H54 (cell line): ENCODE measurements around the gene FAM90A26.
"Not testable (repeated sequence)": the region's sequence is repeated elsewhere in the genome, so short reads cannot be mapped to it uniquely, and the experiment has no call there.

Experiments
- DNase-seq: peaks from one replicate; pipeline ENCODE4 v3.0.0; 2011; ENCODE audit warnings: low spot score, mixed read lengths; ENCODE audit not compliant: insufficient read length
- FAIRE-seq: peaks from 3 replicates; lab custom pipeline; 2011; peaks lifted over from hg19 to GRCh38; lab: Jason Lieb, UNC

The FAM90A26 gene

DNA sequence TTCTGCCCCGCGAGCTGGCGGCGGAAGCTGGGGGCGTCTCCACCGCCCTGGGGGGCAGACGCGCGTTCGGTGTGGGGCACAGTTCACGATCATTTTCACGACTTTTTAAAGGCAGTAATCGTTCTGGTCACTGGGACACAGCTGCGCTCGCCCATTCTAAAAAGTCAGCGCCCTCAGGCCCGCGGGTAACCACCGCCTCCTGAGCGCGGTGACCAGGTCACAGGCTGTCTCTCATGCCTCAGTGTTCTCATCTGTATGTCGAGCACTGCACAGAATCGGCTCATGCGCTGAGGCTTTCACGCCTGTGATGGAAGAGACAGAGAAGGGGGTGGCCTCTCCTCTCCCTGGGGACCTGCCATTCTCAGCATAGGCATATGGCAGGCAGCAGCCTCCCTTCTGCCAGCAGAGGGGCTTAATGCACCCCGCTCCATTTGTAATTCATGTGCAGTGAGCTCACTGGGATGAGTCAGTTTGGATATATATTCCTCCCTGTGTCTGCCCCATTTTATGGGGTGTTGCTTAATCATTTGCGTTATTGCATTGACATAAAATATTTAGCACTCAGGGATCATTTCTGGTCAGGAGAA is 16.5 kb upstream of the FAM90A26 start:
- FAIRE-seq, DNase-seq: not testable (repeated sequence)

DNA sequence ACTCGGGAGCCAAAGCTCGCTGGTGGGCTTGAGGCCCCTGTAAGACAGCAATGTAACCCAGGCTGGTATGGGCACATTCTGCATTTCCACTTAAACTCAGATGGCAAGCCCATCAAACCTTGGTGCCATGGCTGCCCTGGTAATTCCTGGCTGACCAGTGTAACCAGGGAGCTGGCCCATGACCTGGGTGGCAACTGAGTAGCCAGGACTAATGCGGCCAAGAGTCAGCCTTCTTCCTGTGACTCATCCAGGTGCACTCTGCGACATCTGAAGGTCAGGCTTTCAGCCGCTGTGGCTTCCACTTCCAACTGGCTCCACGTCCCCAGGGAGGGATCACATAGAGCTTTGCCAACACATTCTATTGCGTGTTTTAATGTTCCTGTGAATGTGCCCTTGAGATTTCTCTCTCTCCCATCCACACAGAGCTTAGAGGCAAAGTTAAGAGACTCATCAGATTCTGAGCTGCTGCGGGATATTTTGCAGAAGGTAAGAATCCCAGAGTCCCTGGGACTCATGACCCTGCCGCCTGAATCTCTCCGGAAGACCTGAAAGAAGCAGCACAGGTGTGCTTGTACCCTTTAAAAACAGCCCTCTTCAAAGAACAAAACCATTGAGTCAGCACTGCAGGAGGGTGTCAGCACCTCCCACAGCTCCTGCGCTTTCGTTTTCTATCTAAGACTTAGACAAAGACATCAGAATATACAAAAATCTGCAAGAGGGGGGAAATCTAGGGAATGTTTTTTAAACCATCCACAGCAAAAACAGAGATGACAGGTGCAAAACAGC is 14.9 kb upstream of the FAM90A26 start:
- not testable (repeated sequence) for DNase-seq, FAIRE-seq

- not testable (repeated sequence) for FAIRE-seq, DNase-seq
These were observed 11.8 kb upstream of the FAM90A26 start for GRCh38 chr4:9158392-9158791.

DNA sequence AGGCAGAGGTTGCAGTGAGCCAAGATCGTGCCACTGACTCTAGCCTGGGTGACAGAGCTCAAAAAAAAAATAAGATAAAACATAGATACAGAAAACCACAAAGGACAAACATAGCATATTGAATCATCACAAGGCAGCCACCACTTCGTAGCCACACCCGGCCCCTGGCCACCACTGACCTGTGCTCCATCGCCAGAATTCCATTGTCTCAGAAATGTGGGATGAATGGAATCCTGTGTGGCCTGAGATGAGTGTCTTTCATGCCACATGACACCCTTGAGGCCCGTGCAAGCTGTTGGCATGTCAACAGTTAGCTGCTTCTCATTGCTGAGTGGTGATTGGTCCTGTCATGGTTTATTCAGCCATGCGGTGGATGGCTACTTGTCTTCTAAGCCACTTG is 10.2 kb upstream of the FAM90A26 start:
- DNase-seq, FAIRE-seq: not testable (repeated sequence)

GRCh38 chr4:9165990-9166389 is 4.2 kb upstream of the FAM90A26 start:
- not testable (repeated sequence) for FAIRE-seq, DNase-seq

DNA sequence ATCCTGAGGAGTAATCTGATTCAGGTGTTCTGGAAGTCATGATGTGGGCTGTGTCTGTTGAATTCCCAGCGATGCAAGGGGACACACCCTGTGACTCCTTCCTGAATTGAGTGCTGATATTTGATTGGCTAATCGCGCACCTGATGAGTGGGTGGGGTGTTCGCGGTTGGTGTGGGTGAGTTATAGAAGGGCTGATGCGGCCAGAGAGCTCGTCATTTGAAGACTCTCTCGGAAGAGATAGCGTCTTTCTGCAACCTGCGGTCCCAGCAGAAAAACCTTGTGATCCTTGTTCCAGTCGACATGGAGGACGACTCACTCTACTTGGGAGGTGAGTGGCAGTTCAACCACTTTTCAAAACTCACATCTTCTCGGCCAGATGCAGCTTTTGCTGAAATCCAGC is 40.1 kb downstream of the FAM90A26 start, which contains the start of gene USP17L10:
USP17L10 (plus strand) TSS at position 301 of the 400 bp plus-strand sequence; CDS start at position 301, 0 bp downstream.
- not testable (repeated sequence) for FAIRE-seq, DNase-seq

DNA sequence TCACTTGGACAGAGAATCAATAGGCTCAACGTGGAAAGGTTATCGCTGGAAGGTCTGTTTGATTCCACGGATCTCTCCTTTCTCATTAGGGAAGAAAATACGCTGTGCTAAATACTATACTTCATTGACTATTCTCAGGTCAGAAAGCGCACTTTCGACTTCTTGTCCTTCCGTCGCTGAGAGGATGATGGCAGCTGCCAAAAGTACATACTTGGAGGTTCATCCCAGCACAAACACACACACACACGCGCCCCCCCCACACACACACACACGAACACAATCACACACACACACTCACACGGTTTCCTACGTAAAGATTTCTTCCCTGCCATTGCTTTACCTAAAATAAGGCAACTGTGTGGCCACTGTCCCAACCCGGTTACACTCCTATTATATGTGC is 44.5 kb downstream of the FAM90A26 start:
- FAIRE-seq, DNase-seq: not testable (repeated sequence)

DNA sequence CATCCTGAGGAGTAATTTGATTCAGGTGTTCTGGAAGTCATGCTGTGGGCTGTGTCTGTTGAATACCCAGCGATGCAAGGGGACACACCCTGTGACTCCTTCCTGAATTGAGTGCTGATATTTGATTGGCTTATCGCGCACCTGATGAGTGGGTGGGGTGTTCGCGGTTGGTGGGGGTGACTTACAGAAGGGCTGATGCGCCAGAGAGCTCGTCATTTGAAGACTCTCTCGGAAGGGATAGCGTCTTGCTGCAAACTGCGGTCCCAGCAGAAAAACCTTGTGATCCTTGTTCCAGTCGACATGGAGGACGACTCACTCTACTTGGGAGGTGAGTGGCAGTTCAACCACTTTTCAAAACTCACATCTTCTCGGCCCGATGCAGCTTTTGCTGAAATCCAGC is 44.9 kb downstream of the FAM90A26 start, which contains the start of gene USP17L11:
USP17L11 (plus strand) TSS at position 301 of the 400 bp plus-strand sequence; CDS start at position 301, 0 bp downstream.
- DNase-seq, FAIRE-seq: not testable (repeated sequence)

DNA sequence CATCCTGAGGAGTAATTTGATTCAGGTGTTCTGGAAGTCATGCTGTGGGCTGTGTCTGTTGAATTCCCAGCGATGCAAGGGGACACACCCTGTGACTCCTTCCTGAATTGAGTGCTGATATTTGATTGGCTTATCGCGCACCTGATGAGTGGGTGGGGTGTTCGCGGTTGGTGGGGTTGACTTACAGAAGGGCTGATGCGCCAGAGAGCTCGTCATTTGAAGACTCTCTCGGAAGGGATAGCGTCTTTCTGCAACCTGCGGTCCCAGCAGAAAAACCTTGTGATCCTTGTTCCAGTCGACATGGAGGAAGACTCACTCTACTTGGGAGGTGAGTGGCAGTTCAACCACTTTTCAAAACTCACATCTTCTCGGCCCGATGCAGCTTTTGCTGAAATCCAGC is 49.6 kb downstream of the FAM90A26 start, which contains the start of gene USP17L12:
USP17L12 (plus strand) TSS at position 301 of the 400 bp plus-strand sequence; CDS start at position 301, 0 bp downstream.
- DNase-seq, FAIRE-seq: not testable (repeated sequence)

GRCh38 chr4:9224596-9224995 is 54.4 kb downstream of the FAM90A26 start, which contains the start of gene USP17L13:
Gene USP17L13 (plus strand): TSS chr4:9224896. CDS start chr4:9224896, 0 bp downstream.
- not testable (repeated sequence) for FAIRE-seq, DNase-seq
